Brain microvascular endothelial cell (primary cell): Measurements from ENCODE around the gene INSRR.

Source experiments
- DNase-seq: peaks from one replicate; pipeline ENCODE4 v3.0.0-alpha.2; 2020
- H3K27ac ChIP-seq: fragments of 250-450 bp; sonication (Bioruptor Pico); 2 replicates; pipeline ENCODE4 v1.5.1; 2020; ENCODE audit warnings: mild to moderate bottlenecking, moderate library complexity
- H3K27me3 ChIP-seq: fragments of 250-450 bp; sonication (Bioruptor Pico); replicated peaks from 2 replicates; pipeline ENCODE4 v1.5.1; 2020; ENCODE audit warnings: mild to moderate bottlenecking
- H3K36me3 ChIP-seq: fragments of 250-450 bp; sonication (Bioruptor Pico); replicated peaks from 2 replicates; pipeline ENCODE4 v1.5.1; 2020; ENCODE audit warnings: mild to moderate bottlenecking
- H3K4me3 ChIP-seq: 2 replicates; pipeline ENCODE4 v1.5.1; 2011; ENCODE audit warnings: low read depth, mild to moderate bottlenecking, control low read depth, low read length, moderate library complexity
- CTCF ChIP-seq: IDR thresholded peaks from 2 replicates; pipeline ENCODE4 v1.5.1; 2011; ENCODE audit warnings: low read depth, mild to moderate bottlenecking, moderate library complexity, low read length, control low read depth, inconsistent platforms; ENCODE audit errors: missing control alignments
- in situ Hi-C: cut with HindIII; loops from 2 replicates; pipeline ENCODE4 v1.10.0; 2017; ENCODE audit warnings: low sequenced_read_pairs, low pct_ligation_motif_present

The INSRR gene

GRCh38 chr1:156844638-156845037, 14.3 kb downstream of the INSRR start:
- in situ Hi-C loops: no loop called here
- no peak for DNase-seq
- Histone ChIP-seq H3K4me3 (no peak overlapping the region), H3K36me3 (no peaks in the 10 kb centered on the region), H3K27me3 (peaks cover 52% of the 10 kb centered on the region), H3K27ac (no peak overlapping the region)
- no peak for TF ChIP-seq CTCF

GRCh38 chr1:156844102-156844501, 14.8 kb downstream of the INSRR start:
- Histone ChIP-seq H3K27me3 (peaks cover 51% of the 10 kb centered on the region), H3K27ac (no peak overlapping the region), H3K4me3 (no peak overlapping the region), H3K36me3 (no peaks in the 10 kb centered on the region)
- TF ChIP-seq CTCF: no peak
- in situ Hi-C loops: no loop called here
- no peak for DNase-seq

GRCh38 chr1:156842618-156843300, 16.2 kb downstream of the INSRR start:
- no peaks in the 10 kb centered on the region for H3K36me3 ChIP-seq
- in situ Hi-C loops: no loop called here
- TF ChIP-seq CTCF: no peak
- no peak overlapping the region for H3K4me3 ChIP-seq
- DNase-seq: no peak
- H3K27me3 ChIP-seq: peaks cover 37% of the 10 kb centered on the region
- no peak overlapping the region for H3K27ac ChIP-seq

GRCh38 chr1:156841295-156841855, 17.5 kb downstream of the INSRR start:
- TF ChIP-seq CTCF: no peak
- peaks cover 31% of the 10 kb centered on the region for H3K27me3 ChIP-seq
- H3K27ac ChIP-seq: no peak overlapping the region
- no peak for DNase-seq
- H3K36me3 ChIP-seq: no peaks in the 10 kb centered on the region
- in situ Hi-C loops: no loop called here
- H3K4me3 ChIP-seq: no peak overlapping the region

- H3K27me3 ChIP-seq: peaks cover 31% of the 10 kb centered on the region
- no peak overlapping the region for H3K4me3 ChIP-seq
- no peaks in the 10 kb centered on the region for H3K36me3 ChIP-seq
- in situ Hi-C loops: no loop called here
- no peak for DNase-seq
- no peak for TF ChIP-seq CTCF
- no peak overlapping the region for H3K27ac ChIP-seq
These were observed 18.0 kb downstream of the INSRR start for GRCh38 chr1:156840898-156841279.
